NCI-H2029 treated with DMSO at 0.1 percent for 48 hours (cell line): ENCODE data around the gene TSPOAP1.

ENCODE experiments used
- DNase-seq: peaks from one replicate; lab custom pipeline; 2025; lab: John Stamatoyannopoulos, UW

Gene TSPOAP1

GRCh38 chr17:58263773-58264172 lies 64.8 kb downstream of the TSPOAP1 start:
- no peak for DNase-seq

DNA sequence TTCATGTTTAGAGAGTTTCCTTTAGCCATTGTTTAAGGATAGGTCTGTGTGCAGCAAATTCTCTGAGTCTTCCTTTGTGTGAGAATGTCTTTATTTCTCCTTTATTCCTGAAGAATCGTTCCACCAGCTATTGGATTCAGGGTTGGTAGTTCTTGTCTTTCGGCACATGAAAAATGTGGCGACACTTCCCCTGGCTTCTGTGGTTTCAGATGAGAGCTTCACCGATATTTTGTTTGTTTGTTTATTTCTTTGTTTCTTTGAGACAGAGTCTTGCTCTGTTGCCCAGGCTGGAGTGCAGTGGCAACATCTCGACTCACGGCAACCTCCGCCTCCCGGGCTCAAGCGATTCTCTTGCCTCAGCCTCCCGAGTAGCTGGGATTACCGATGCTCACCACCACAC lies 66.4 kb downstream of the TSPOAP1 start:
- DNase-seq: no peak

- DNase-seq: no peak
These were observed 73.8 kb downstream of the TSPOAP1 start for GRCh38 chr17:58254803-58255202.

DNA sequence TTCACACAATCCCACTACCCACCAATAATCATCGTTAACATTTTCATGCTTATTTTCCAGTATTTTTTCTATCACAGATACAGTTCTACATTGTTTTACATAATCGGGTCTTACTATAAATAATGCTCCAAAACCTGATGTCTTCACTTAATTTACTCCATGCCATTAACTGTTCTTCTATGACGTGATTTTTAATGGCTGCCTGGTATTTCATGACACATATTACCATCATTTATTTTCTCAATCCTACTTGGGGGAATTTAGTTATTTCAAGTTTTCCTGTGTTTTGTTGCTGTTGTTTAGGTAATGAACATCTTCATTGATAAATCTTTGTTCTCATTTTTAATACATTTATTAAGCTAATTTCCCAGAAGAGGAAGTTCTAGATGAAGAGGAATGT lies 75.5 kb downstream of the TSPOAP1 start:
- DNase-seq: no peak

GRCh38 chr17:58252141-58252540 lies 76.5 kb downstream of the TSPOAP1 start:
- DNase-seq: no peak
